Kidney epithelial cell (primary cell): ENCODE data around the gene ITGB7. TPM values are rescaled to one million over a fixed set of nuclear protein-coding genes. Genes with fewer than 3 reads are reported as not detected.

ENCODE experiments used
- DNase-seq: peaks from one replicate; pipeline ENCODE4 v3.0.0-alpha.2; 2010; ENCODE audit warnings: low read depth
- H3K27me3 ChIP-seq: 2 replicates; pipeline ENCODE4 v1.6.0; 2011; ENCODE audit warnings: low read length; ENCODE audit not compliant: control insufficient read depth, insufficient read depth
- H3K36me3 ChIP-seq: 2 replicates; pipeline ENCODE4 v1.5.1; 2011; ENCODE audit warnings: low read length; ENCODE audit not compliant: control insufficient read depth, insufficient read depth
- H3K4me3 ChIP-seq: 2 replicates; pipeline ENCODE4 v1.5.1; 2011; ENCODE audit warnings: low read depth, mild to moderate bottlenecking, control low read depth, low read length
- CTCF ChIP-seq: IDR thresholded peaks from 2 replicates; pipeline ENCODE4 v1.5.1; 2011; ENCODE audit warnings: mild to moderate bottlenecking, moderate library complexity, low read length, control low read depth, inconsistent platforms; ENCODE audit not compliant: insufficient read depth, poor library complexity, severe bottlenecking
- total RNA-seq: library from RNA; depleted of rRNA; stranded (reverse); fragments of >200 nt; gene quantifications from 2 replicates; pipeline ENCODE4 v1.2.3, GENCODE V29; 2015

ITGB7 gene
- total RNA-seq, 1 donor from 2014 or later, result 1.6 TPM

- TF ChIP-seq CTCF, result no peak
- DNase-seq, result no peak
- Histone ChIP-seq H3K36me3 (peaks cover 1% of the 10 kb centered on the region), H3K27me3 (peaks cover 3% of the 10 kb centered on the region), H3K4me3 (no peak overlapping the region)
Observed at GRCh38 chr12:53195516-53196420, 11.3 kb downstream of the ITGB7 start.

GRCh38 chr12:53194973-53195372, 12.1 kb downstream of the ITGB7 start:
- no peak for TF ChIP-seq CTCF
- Histone ChIP-seq H3K36me3 (peaks cover 1% of the 10 kb centered on the region), H3K27me3 (peaks cover 3% of the 10 kb centered on the region), H3K4me3 (no peak overlapping the region)
- DNase-seq, result no peak

DNA sequence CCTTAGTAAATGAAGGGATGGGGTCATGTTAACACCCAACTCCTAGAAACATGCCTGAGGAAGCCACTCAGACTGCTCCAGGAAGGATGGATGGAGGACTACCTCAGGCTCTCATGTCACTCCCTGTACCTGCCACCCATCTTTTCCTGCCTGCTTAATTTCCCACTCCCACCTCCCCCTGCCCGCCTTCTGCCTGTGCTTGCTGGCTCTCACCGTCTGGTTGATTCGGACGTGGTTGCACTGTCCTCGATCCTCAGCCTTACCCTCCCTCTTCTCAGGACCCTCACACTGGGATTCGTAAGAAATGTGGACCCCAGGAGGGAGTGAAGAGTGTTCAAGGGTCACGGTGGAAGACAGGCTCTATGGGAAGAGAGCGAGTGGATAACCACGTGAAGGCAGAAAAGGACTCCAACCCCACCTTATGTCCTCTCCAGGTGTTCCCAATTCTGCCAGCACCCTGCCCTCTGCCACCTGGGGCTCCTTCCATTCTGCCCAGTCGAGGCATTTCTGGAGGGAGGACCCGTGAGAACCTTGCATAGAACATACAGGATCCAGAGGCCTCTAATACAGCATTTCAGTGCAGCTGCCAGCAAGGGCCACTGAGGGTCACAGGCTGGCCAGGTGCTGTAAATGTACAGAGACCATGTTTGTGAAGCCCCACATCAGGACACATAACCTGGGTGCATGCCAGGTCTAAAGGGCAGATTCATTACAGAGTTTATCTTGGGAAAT, 12.9 kb downstream of the ITGB7 start:
- Histone ChIP-seq H3K27me3 (peaks cover 3% of the 10 kb centered on the region), H3K36me3 (peaks cover 1% of the 10 kb centered on the region), H3K4me3 (no peak overlapping the region)
- no peak for TF ChIP-seq CTCF
- DNase-seq, result no peak

DNA sequence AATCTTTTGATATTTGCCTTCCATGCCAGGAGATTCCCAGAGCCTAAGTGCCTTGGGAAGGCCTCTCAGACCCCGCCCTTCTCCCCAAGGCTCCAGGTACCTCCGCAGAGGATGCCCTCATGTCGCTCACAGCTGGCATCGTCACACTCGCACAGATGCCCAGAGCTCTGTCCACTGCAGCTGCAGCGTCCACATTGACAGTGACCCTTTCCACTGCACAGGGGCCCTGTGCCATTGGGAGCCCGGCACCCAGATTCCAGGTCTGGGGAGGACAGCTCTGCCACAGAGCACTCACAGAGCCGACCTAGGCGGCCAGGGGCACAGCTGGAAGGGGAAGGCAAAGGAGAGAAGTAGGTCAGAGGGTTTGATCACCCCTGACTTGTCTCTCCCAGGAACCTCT, 14.0 kb downstream of the ITGB7 start:
- Histone ChIP-seq H3K4me3 (no peak overlapping the region), H3K27me3 (no peaks in the 10 kb centered on the region), H3K36me3 (peaks cover 1% of the 10 kb centered on the region)
- DNase-seq, result no peak
- no peak for TF ChIP-seq CTCF

GRCh38 chr12:53192531-53193021, 14.5 kb downstream of the ITGB7 start:
- no peak for TF ChIP-seq CTCF

More at GRCh38 chr12:53192531-53193021, 14.5 kb downstream of the ITGB7 start:
- no peak for DNase-seq
- H3K27me3 ChIP-seq, result no peaks in the 10 kb centered on the region
- H3K4me3 ChIP-seq, result no peak overlapping the region
- H3K36me3 ChIP-seq, result peaks cover 2% of the 10 kb centered on the region
